ENCODE data around the gene RHOF. TPM values are rescaled to one million over a fixed set of nuclear protein-coding genes. Genes with fewer than 3 reads are reported as not detected.

Gene RHOF
- total RNA-seq, 1 experiment from 2014 or later, result 29.1 TPM

GRCh38 chr12:121814429-121815119 is 21.1 kb upstream of the RHOF start:
- Histone ChIP-seq H3K18ac (ENCODE audit: insufficient read length, low read depth, low read length) (no peak overlapping the region), H3K14ac (ENCODE audit: insufficient read depth, low read length) (no peak overlapping the region), H3K4ac (ENCODE audit: low read depth, low read length) (no peak overlapping the region), H4K20me1 (ENCODE audit: control insufficient read depth, insufficient read depth, insufficient read length) (no peaks in the 10 kb centered on the region), H3K79me2 (ENCODE audit: insufficient read depth, low read length) (peaks cover 3% of the 10 kb centered on the region; the same call in 1 of the 2 replicates), H2AFZ (ENCODE audit: low read length) (no peak overlapping the region), H3T11ph (ENCODE audit: low read length) (no peak overlapping the region), H2BK15ac (ENCODE audit: low read depth, low read length) (no peak overlapping the region), H3K56ac (ENCODE audit: insufficient read length, low read depth, low read length) (no peak overlapping the region), H2BK20ac (ENCODE audit: low read depth, low read length, poor library complexity, severe bottlenecking) (no peak overlapping the region), H3K27me3 (ENCODE audit: insufficient read depth, low read length) (no peaks in the 10 kb centered on the region), H4K5ac (ENCODE audit: insufficient read length, low read depth, low read length) (no peak overlapping the region), H3K9me3 (ENCODE audit: control insufficient read depth, low read depth, low read length) (no peaks in the 10 kb centered on the region), H3K79me1 (ENCODE audit: insufficient read depth, low read depth, low read length, poor library complexity, severe bottlenecking) (peaks cover 2% of the 10 kb centered on the region), H4K8ac (replicated peaks; ENCODE audit: insufficient read length, low read depth, low read length) (no peak overlapping the region), H3K27ac (ENCODE audit: insufficient read length, low read depth, low read length) (no peak overlapping the region), H3K23ac (ENCODE audit: insufficient read length, low read depth, low read length) (no peak overlapping the region), H3K23me2 (ENCODE audit: insufficient read length, low read depth, low read length, poor library complexity, severe bottlenecking) (peaks cover 5% of the 10 kb centered on the region), H2AK5ac (ENCODE audit: insufficient read length, low read length) (no peak overlapping the region), H3K4me2 (ENCODE audit: insufficient read depth, insufficient read length, low read length) (no peak overlapping the region), H4K91ac (ENCODE audit: insufficient read length, low read depth, low read length) (no peak overlapping the region), H3K4me1 (ENCODE audit: insufficient read depth, low read length) (no peaks in the 10 kb centered on the region), H2BK120ac (ENCODE audit: low read depth, low read length, poor library complexity, severe bottlenecking) (no peak overlapping the region), H2BK12ac (ENCODE audit: insufficient read length, low read depth, low read length) (no peak overlapping the region), H2BK5ac (ENCODE audit: insufficient read length, low read length) (no peak overlapping the region), H3K9ac (ENCODE audit: extremely low read depth, insufficient read length, low read length) (no peak overlapping the region)
- no peak for TF ChIP-seq CTCF (conservative IDR thresholded peaks at IDR 0.05)
- H3K4me1 Mint-ChIP-seq, result peaks cover 21 to 26% of the 10 kb centered on the region in 2 experiments
- peak overlapping the region in 1 of 2 experiments; percentile 17; a peak in 1 of 5 replicates for H3K4me3 Mint-ChIP-seq
- DNase-seq, result no peak
- no peaks in the 10 kb centered on the region for H3K27me3 Mint-ChIP-seq (ENCODE audit: low read depth)
- H3K36me3 Mint-ChIP-seq (ENCODE audit: insufficient read depth in 1 of 3, low read depth in 3 of 3), result peaks cover 18 to 70% (median 51%) of the 10 kb centered on the region in 3 experiments
- WGBS (ENCODE audit: extremely low coverage, insufficient read length, low lambda C conversion rate), result no CpG with 5 or more reads among the region's 31 CpGs
- H3K27ac Mint-ChIP-seq, result no peak overlapping the region
- no peaks in the 10 kb centered on the region; a peak in 1 of 5 replicates for H3K9me3 Mint-ChIP-seq
